GM19395 (cell line): ENCODE measurements around the gene ATXN10.

Experiments used
- ATAC-seq: cut with Tn5 transposase; IDR thresholded peaks from one replicate; pipeline ENCODE4 v1.9.1; 2021; ENCODE audit warnings: mild to moderate bottlenecking, moderate library complexity; ENCODE audit not compliant: unreplicated experiment

ATXN10 gene

GRCh38 chr22:45818424-45819085, 146.9 kb downstream of the ATXN10 start:
- no peak for ATAC-seq

- no peak for ATAC-seq
Observed at GRCh38 chr22:45819305-45819704, 147.7 kb downstream of the ATXN10 start.

GRCh38 chr22:45823336-45823735, 151.7 kb downstream of the ATXN10 start:
- no peak for ATAC-seq

- ATAC-seq = no peak
Observed at GRCh38 chr22:45826520-45826919, 154.9 kb downstream of the ATXN10 start.

- ATAC-seq = no peak
Observed at GRCh38 chr22:45828841-45829240, 157.2 kb downstream of the ATXN10 start.

- no peak for ATAC-seq
Observed at GRCh38 chr22:45830531-45831245, 159.1 kb downstream of the ATXN10 start.

- no peak for ATAC-seq
Observed at GRCh38 chr22:45831394-45831793, 159.8 kb downstream of the ATXN10 start.

- ATAC-seq = no peak
Observed at GRCh38 chr22:45832180-45832579, 160.5 kb downstream of the ATXN10 start.

- no peak for ATAC-seq
Observed at GRCh38 chr22:45832959-45833580, 161.4 kb downstream of the ATXN10 start.

GRCh38 chr22:45833613-45834012, 162.0 kb downstream of the ATXN10 start:
- no peak for ATAC-seq

- no peak for ATAC-seq
Observed at GRCh38 chr22:45834241-45834640, 162.6 kb downstream of the ATXN10 start.

- ATAC-seq = no peak
Observed at GRCh38 chr22:45834795-45835194, 163.2 kb downstream of the ATXN10 start.

GRCh38 chr22:45836418-45837169, 165.0 kb downstream of the ATXN10 start:
- ATAC-seq = no peak

- no peak for ATAC-seq
Observed at GRCh38 chr22:45837508-45837907, 165.9 kb downstream of the ATXN10 start.

- no peak for ATAC-seq
Observed at GRCh38 chr22:45838305-45838887, 166.8 kb downstream of the ATXN10 start.

- no peak for ATAC-seq
Observed at GRCh38 chr22:45840483-45840882, 168.8 kb downstream of the ATXN10 start.

- ATAC-seq = no peak
Observed at GRCh38 chr22:45842291-45842991, 170.8 kb downstream of the ATXN10 start.

GRCh38 chr22:45843031-45843430, 171.4 kb downstream of the ATXN10 start:
- no peak for ATAC-seq

- ATAC-seq = no peak
Observed at GRCh38 chr22:45843986-45844385, 172.4 kb downstream of the ATXN10 start.

GRCh38 chr22:45845076-45845487, 173.4 kb downstream of the ATXN10 start:
- ATAC-seq = no peak
